Body of pancreas (tissue), 4 donors: ENCODE measurements around the gene GCDH. TPM values are rescaled to one million over a fixed set of nuclear protein-coding genes. Genes with fewer than 3 reads are reported as not detected.
A peak's percentile ranks its signal among the peaks of the same experiment; 100 is the strongest.
"Not testable (repeated sequence)": the region's sequence is repeated elsewhere in the genome, so short reads cannot be mapped to it uniquely, and the experiment has no call there.

Source experiments
- ATAC-seq: fragments of 150-250 bp; one replicate; pipeline ENCODE4 v1.9.1; 2016
- DNase-seq, 4 donors: peaks; one replicate each; pipeline ENCODE4 v3.0.0-alpha.2; 2019
- H3K27ac ChIP-seq, 4 donors: fragments of 200-600 bp; sonication (generic); 1 replicate in 3 of 4; 2 replicates in 1 of 4; pipeline versions ENCODE4 v1.5.1 to v1.6.1; 2016 to 2019; ENCODE audit warnings: mild to moderate bottlenecking in 1 of 4, mixed read lengths in 1 of 4, moderate library complexity in 1 of 4
- H3K27me3 ChIP-seq, 2 donors: fragments of 200-600 bp; sonication (generic); one replicate each; pipeline ENCODE4 v1.6.0; 2016; ENCODE audit warnings: mild to moderate bottlenecking in 1 of 2
- H3K36me3 ChIP-seq, 2 donors: fragments of 200-600 bp; sonication (generic); replicated peaks in 1 of 2; 2 replicates each; pipeline ENCODE4 v1.5.1; 2016; ENCODE audit warnings: low read depth in 2 of 2; ENCODE audit not compliant: insufficient read depth in 1 of 2
- H3K4me1 ChIP-seq: fragments of 200-600 bp; sonication (generic); one replicate; pipeline ENCODE4 v1.6.0; 2016
- H3K4me3 ChIP-seq, 2 donors: fragments of 200-600 bp; sonication (generic); 1 replicate in 1 of 2; 2 replicates in 1 of 2; pipeline ENCODE4 v1.5.1; 2016 to 2019
- H3K9me3 ChIP-seq, 3 donors: fragments of 200-600 bp; sonication (generic); 1 replicate in 2 of 3; 2 replicates in 1 of 3; pipeline ENCODE4 v1.5.1; 2016
- CTCF ChIP-seq, 7 experiments: fragments of 450-650 bp in 4 of 7; fragments of 200-600 bp in 3 of 7; sonication (generic) in 3 of 7; IDR thresholded peaks; one replicate each; pipeline ENCODE4 v1.5.1; 2016 to 2019; ENCODE audit warnings: antibody characterized with exemption in 7 of 7
- POLR2A ChIP-seq, 3 donors: fragments of 450-650 bp; IDR thresholded peaks; one replicate each; pipeline ENCODE4 v1.6.1; 2016; ENCODE audit warnings: antibody characterized with exemption in 3 of 3, mild to moderate bottlenecking in 2 of 3
- WGBS, 2 donors: methylation state at CpG; one replicate each; pipeline ENCODE4 v1.1.5; 2017; 5-methylcytosine and 5-hydroxymethylcytosine counted together
- intact Hi-C: fragments of 100-400 bp; cut with DNase I; formaldehyde crosslinking; loops from one replicate; pipeline ENCODE4 v1.15.1; 2023
- total RNA-seq, 2 donors: library from RNA; depleted of rRNA; stranded (reverse); fragments of >200 nt; gene quantifications; one replicate each; pipeline ENCODE4 v1.1.0, GENCODE V29; 2016

GCDH gene
- total RNA-seq: 10 to 100 TPM; 17.4 to 57.7 TPM

GRCh38 chr19:12890787-12891552, at the start of gene GCDH:
Gene GCDH, plus strand, starts transcription at chr19:12891160. Its CDS starts 145 bp downstream, at chr19:12891305.
- 0 to 1% methylated on average over 25 to 49 of the region's 49 CpGs for whole genome bisulfite sequencing, 2 donors
- peak in 1 of 7 experiments; percentile 19 for TF ChIP-seq CTCF (IDR thresholded peaks at IDR 0.05)
- peak; percentile 76 to 93 (median 91) for TF ChIP-seq POLR2A (IDR thresholded peaks at IDR 0.05)
- intact Hi-C loops: no loop called here

GRCh38 chr19:12842511-12842910, 48.4 kb upstream of the GCDH start:
- intact Hi-C loops: loop anchor here (5.0 kb wide), 1 partner anchor 80 kb away; no protein-coding TSS in a partner anchor

More at GRCh38 chr19:12890787-12891552, at the start of gene GCDH:
- peak; percentile 97 for ATAC-seq
- H3K4me1 ChIP-seq: peaks cover 21% of the 10 kb centered on the region
- H3K9me3 ChIP-seq: no peaks in the 10 kb centered on the region
- H3K27ac ChIP-seq: peak within 1 kb of the TSS; percentile 59 to 90 (median 78)
- H3K27me3 ChIP-seq: no peaks in the 10 kb centered on the region
- peak; percentile 98 to 99 (median 98) for DNase-seq
- peak within 1 kb of the TSS; percentile 70 to 83 for H3K4me3 ChIP-seq
- H3K36me3 ChIP-seq: peaks cover 0 to 4% of the 10 kb centered on the region in 2 donors

GRCh38 chr19:12843328-12843727, 47.6 kb upstream of the GCDH start:
- H3K4me3 ChIP-seq: no peak overlapping the region
- no peak for ATAC-seq
- intact Hi-C loops: loop anchor here (5.0 kb wide), 1 partner anchor 81 kb away; no protein-coding TSS in a partner anchor
- no peaks in the 10 kb centered on the region for H3K36me3 ChIP-seq
- H3K27me3 ChIP-seq: peaks cover 0 to 17% of the 10 kb centered on the region in 2 donors
- 62 to 79% methylated on average over 4 to 11 of the region's 11 CpGs for WGBS, 2 donors
- H3K27ac ChIP-seq: no peak overlapping the region
- peaks cover 25% of the 10 kb centered on the region for H3K4me1 ChIP-seq
- no peak for DNase-seq
- no peaks in the 10 kb centered on the region for H3K9me3 ChIP-seq
- TF ChIP-seq POLR2A (IDR thresholded peaks at IDR 0.05): no peak
- TF ChIP-seq CTCF (IDR thresholded peaks at IDR 0.05): no peak

More at GRCh38 chr19:12842511-12842910, 48.4 kb upstream of the GCDH start:
- ATAC-seq (no peak), DNase-seq (no peak)
- Histone ChIP-seq H3K36me3 (no peaks in the 10 kb centered on the region), H3K27ac (no peak overlapping the region), H3K9me3 (no peaks in the 10 kb centered on the region), H3K4me1 (peaks cover 25% of the 10 kb centered on the region), H3K4me3 (no peak overlapping the region), H3K27me3 (peaks cover 0 to 21% of the 10 kb centered on the region in 2 donors)
- 84 to 86% methylated on average over 18 of the region's 18 CpGs for WGBS, 2 donors
- TF ChIP-seq POLR2A (IDR thresholded peaks at IDR 0.05) (no peak), CTCF (IDR thresholded peaks at IDR 0.05) (no peak)

GRCh38 chr19:12843999-12844732, 46.8 kb upstream of the GCDH start:
- peaks cover 19% of the 10 kb centered on the region for H3K4me1 ChIP-seq
- 47 to 63% methylated on average over 3 of the region's 3 CpGs for WGBS, 2 donors
- ATAC-seq: no peak
- TF ChIP-seq CTCF (IDR thresholded peaks at IDR 0.05) (no peak), POLR2A (IDR thresholded peaks at IDR 0.05) (no peak)
- DNase-seq: no peak
- H3K27ac ChIP-seq: no peak overlapping the region
- H3K36me3 ChIP-seq: no peaks in the 10 kb centered on the region
- no peak overlapping the region for H3K4me3 ChIP-seq
- H3K27me3 ChIP-seq: peaks cover 0 to 17% of the 10 kb centered on the region in 2 donors
- no peaks in the 10 kb centered on the region for H3K9me3 ChIP-seq
- intact Hi-C loops: loop anchor here (5.0 kb wide), 1 partner anchor 82 kb away; no protein-coding TSS in a partner anchor

DNA sequence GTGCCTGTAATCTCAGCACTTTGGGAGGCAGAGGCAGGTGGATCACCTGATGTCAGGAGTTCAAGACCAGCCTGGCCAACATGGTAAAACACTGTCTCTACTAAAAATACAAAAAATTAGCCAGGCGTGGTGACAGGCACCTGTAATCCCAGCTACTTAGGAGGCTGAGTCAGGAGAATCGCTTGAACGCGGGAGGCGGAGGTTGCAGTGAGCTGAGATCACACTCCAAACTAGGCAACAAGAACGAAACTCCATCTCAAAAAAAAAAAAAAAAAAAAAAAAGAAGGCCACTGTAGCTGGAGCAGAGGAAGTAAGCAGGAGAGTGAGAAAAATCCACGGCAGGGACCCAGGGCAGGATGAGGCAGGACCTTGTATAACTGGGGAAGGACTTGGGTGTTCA, 44.3 kb upstream of the GCDH start:
- H3K27me3 ChIP-seq, H3K4me1 ChIP-seq, H3K36me3 ChIP-seq, ATAC-seq, intact Hi-C loops, H3K9me3 ChIP-seq, H3K27ac ChIP-seq, DNase-seq, H3K4me3 ChIP-seq: not testable (repeated sequence)
- 75 to 79% methylated on average over 7 of the region's 7 CpGs for WGBS, 2 donors
